H9 (cell line): ENCODE data around the gene IL1RAPL2. TPM values are rescaled to one million over a fixed set of nuclear protein-coding genes. Genes with fewer than 3 reads are reported as not detected.

ENCODE experiments used
- DNase-seq: peaks from one replicate; pipeline ENCODE4 v3.0.0-alpha.2; 2017
- H2AFZ ChIP-seq: one replicate; pipeline ENCODE4 v1.6.1; 2013; ENCODE audit warnings: mild to moderate bottlenecking, low read length, control low read depth, moderate library complexity
- H2AK5ac ChIP-seq: 2 replicates; pipeline ENCODE4 v1.6.1; 2013; ENCODE audit warnings: low read length, control low read depth, mixed read lengths; ENCODE audit not compliant: insufficient read length
- H2BK120ac ChIP-seq: one replicate; pipeline ENCODE4 v1.6.1; 2013; ENCODE audit warnings: low read depth, mild to moderate bottlenecking, low read length, control low read depth, inconsistent platforms; ENCODE audit not compliant: poor library complexity, severe bottlenecking
- H2BK12ac ChIP-seq: 2 replicates; pipeline ENCODE4 v1.6.1; 2013; ENCODE audit warnings: low read length, control low read depth, mixed read lengths, low read depth; ENCODE audit not compliant: insufficient read length
- H2BK15ac ChIP-seq: 2 replicates; pipeline ENCODE4 v1.6.1; 2013; ENCODE audit warnings: low read depth, low read length, control low read depth
- H2BK20ac ChIP-seq: one replicate; pipeline ENCODE4 v1.6.1; 2013; ENCODE audit warnings: low read depth, mild to moderate bottlenecking, low read length, control low read depth, inconsistent platforms; ENCODE audit not compliant: poor library complexity, severe bottlenecking
- H2BK5ac ChIP-seq: 2 replicates; pipeline ENCODE4 v1.6.1; 2013; ENCODE audit warnings: low read length, control low read depth, mixed read lengths; ENCODE audit not compliant: insufficient read length
- H3K14ac ChIP-seq: 2 replicates; pipeline ENCODE4 v1.6.1; 2013; ENCODE audit warnings: low read length, control low read depth; ENCODE audit not compliant: insufficient read depth
- H3K18ac ChIP-seq: 2 replicates; pipeline ENCODE4 v1.6.1; 2013; ENCODE audit warnings: low read depth, mild to moderate bottlenecking, mixed read lengths, low read length, control low read depth; ENCODE audit not compliant: insufficient read length
- H3K23ac ChIP-seq: 2 replicates; pipeline ENCODE4 v1.6.1; 2013; ENCODE audit warnings: low read length, control low read depth, mixed read lengths, low read depth; ENCODE audit not compliant: insufficient read length
- H3K23me2 ChIP-seq: 2 replicates; pipeline ENCODE4 v1.6.1; 2013; ENCODE audit warnings: low read depth, mild to moderate bottlenecking, mixed read lengths, low read length, control low read depth; ENCODE audit not compliant: insufficient read length, poor library complexity, severe bottlenecking
- H3K27ac ChIP-seq: 2 replicates; pipeline ENCODE4 v1.5.1; 2013; ENCODE audit warnings: low read length, control low read depth, mixed read lengths, low read depth; ENCODE audit not compliant: insufficient read length
- H3K27me3 ChIP-seq: 2 replicates; pipeline ENCODE4 v1.6.1; 2013; ENCODE audit warnings: low read length, control low read depth, inconsistent platforms; ENCODE audit not compliant: insufficient read depth
- H3K4ac ChIP-seq: 2 replicates; pipeline ENCODE4 v1.6.1; 2013; ENCODE audit warnings: low read depth, mild to moderate bottlenecking, control low read depth, inconsistent platforms, low read length, moderate library complexity
- H3K4me1 ChIP-seq: 2 replicates; pipeline ENCODE4 v1.6.1; 2013; ENCODE audit warnings: low read length, control low read depth, inconsistent platforms; ENCODE audit not compliant: insufficient read depth
- H3K4me2 ChIP-seq: 2 replicates; pipeline ENCODE4 v1.6.1; 2013; ENCODE audit warnings: low read length, control low read depth, mixed read lengths; ENCODE audit not compliant: insufficient read length, insufficient read depth
- H3K56ac ChIP-seq: 2 replicates; pipeline ENCODE4 v1.6.1; 2013; ENCODE audit warnings: low read depth, mild to moderate bottlenecking, mixed read lengths, low read length, control low read depth; ENCODE audit not compliant: insufficient read length
- H3K79me1 ChIP-seq: 2 replicates; pipeline ENCODE4 v1.6.1; 2013; ENCODE audit warnings: low read depth, mild to moderate bottlenecking, moderate library complexity, low read length, control low read depth, inconsistent platforms; ENCODE audit not compliant: insufficient read depth, poor library complexity, severe bottlenecking
- H3K79me2 ChIP-seq: 2 replicates; pipeline ENCODE4 v1.6.1; 2013; ENCODE audit warnings: low read length, control low read depth, inconsistent platforms; ENCODE audit not compliant: insufficient read depth
- H3K9ac ChIP-seq: 2 replicates; pipeline ENCODE4 v1.6.1; 2013; ENCODE audit warnings: low read length, control low read depth, mixed read lengths; ENCODE audit not compliant: insufficient read length; ENCODE audit errors: extremely low read depth
- H3K9me3 ChIP-seq: one replicate; pipeline ENCODE4 v1.6.1; 2013; ENCODE audit warnings: low read depth, low read length, inconsistent platforms; ENCODE audit not compliant: control insufficient read depth
- H3T11ph ChIP-seq: one replicate; pipeline ENCODE4 v1.6.1; 2013; ENCODE audit warnings: mild to moderate bottlenecking, low read length, control low read depth, inconsistent platforms
- H4K20me1 ChIP-seq: one replicate; pipeline ENCODE4 v1.6.1; 2013; ENCODE audit not compliant: control insufficient read depth, insufficient read length, insufficient read depth
- H4K5ac ChIP-seq: 2 replicates; pipeline ENCODE4 v1.6.1; 2013; ENCODE audit warnings: low read depth, mild to moderate bottlenecking, mixed read lengths, low read length, control low read depth; ENCODE audit not compliant: insufficient read length
- H4K8ac ChIP-seq: replicated peaks from 2 replicates; pipeline ENCODE4 v1.6.1; 2013; ENCODE audit warnings: low read length, control low read depth, mixed read lengths, low read depth; ENCODE audit not compliant: insufficient read length
- H4K91ac ChIP-seq: 2 replicates; pipeline ENCODE4 v1.6.1; 2013; ENCODE audit warnings: low read depth, mild to moderate bottlenecking, moderate library complexity, mixed read lengths, low read length, control low read depth; ENCODE audit not compliant: insufficient read length
- H3K27ac Mint-ChIP-seq, 3 experiments: 2 replicates in 2 of 3; 3 replicates in 1 of 3; pipeline ENCODE4 v1.8.0; 2020 to 2021; ENCODE audit warnings: mixed read lengths in 3 of 3, mild to moderate bottlenecking in 1 of 3, moderate library complexity in 1 of 3
- H3K27me3 Mint-ChIP-seq: 2 replicates; pipeline ENCODE4 v1.8.0; 2021; ENCODE audit warnings: low read depth, mild to moderate bottlenecking, moderate library complexity, mixed read lengths
- H3K36me3 Mint-ChIP-seq, 3 experiments: 2 replicates in 2 of 3; 3 replicates in 1 of 3; pipeline ENCODE4 v1.8.0; 2020 to 2021; ENCODE audit warnings: low read depth in 3 of 3, mixed read lengths in 3 of 3; ENCODE audit not compliant: insufficient read depth in 1 of 3
- H3K4me1 Mint-ChIP-seq, 2 experiments: 2 replicates each; pipeline ENCODE4 v1.8.0; 2020; ENCODE audit warnings: mixed read lengths in 2 of 2
- H3K4me3 Mint-ChIP-seq, 2 experiments: 2 replicates in 1 of 2; 3 replicates in 1 of 2; pipeline ENCODE4 v1.8.0; 2020 to 2021; ENCODE audit warnings: mild to moderate bottlenecking in 2 of 2, mixed read lengths in 2 of 2, moderate library complexity in 1 of 2
- H3K9me3 Mint-ChIP-seq, 2 experiments: 2 replicates in 1 of 2; 3 replicates in 1 of 2; pipeline ENCODE4 v1.8.0; 2020; ENCODE audit warnings: mild to moderate bottlenecking in 2 of 2, mixed read lengths in 2 of 2, moderate library complexity in 1 of 2
- CTCF ChIP-seq: fragments of 200-600 bp; sonication (generic); conservative IDR thresholded peaks from 3 replicates; pipeline ENCODE4 v1.8.0; 2021; ENCODE audit warnings: antibody characterized with exemption, mild to moderate bottlenecking
- WGBS: extraction: QIAGEN DNeasy Blood & Tissue Kit; methylation state at CpG from one replicate; pipeline ENCODE4 v1.1.7; 2013; ENCODE audit warnings: missing lambda C conversion rate, low lambda C conversion rate, mixed read lengths; ENCODE audit not compliant: insufficient read length; ENCODE audit errors: extremely low coverage; 5-methylcytosine and 5-hydroxymethylcytosine counted together
- total RNA-seq: library from RNA; stranded (reverse); gene quantifications from 2 replicates; pipeline ENCODE4 v1.2.1, GENCODE V29; 2021

The IL1RAPL2 gene
- total RNA-seq, 1 experiment from 2014 or later: not detected

DNA sequence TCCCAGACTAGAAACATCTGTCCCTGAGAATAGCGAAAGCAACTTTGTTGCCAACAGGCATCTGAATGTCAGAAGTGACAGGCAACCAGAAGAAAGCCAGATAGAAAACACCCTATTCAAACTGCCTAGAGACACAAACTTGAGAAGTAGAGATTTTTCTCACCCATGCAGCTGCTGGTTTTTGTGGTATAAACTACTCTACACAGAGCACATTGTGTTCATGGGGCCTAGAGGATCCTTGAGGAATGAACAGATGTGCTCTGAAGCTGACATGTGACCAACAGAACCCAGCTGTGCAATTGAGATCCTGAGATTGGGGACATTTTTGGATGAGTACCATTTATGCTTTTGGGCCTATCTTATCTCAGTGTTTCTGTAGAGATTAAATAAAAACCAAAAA lies 1192.8 kb downstream of the IL1RAPL2 start:
- Mint-ChIP-seq H3K9me3 (peaks cover 0 to 46% of the 10 kb centered on the region in 2 experiments; a peak in 2 of 5 replicates), H3K27ac (no peak overlapping the region), H3K4me3 (no peak overlapping the region), H3K27me3 (no peaks in the 10 kb centered on the region), H3K4me1 (no peaks in the 10 kb centered on the region), H3K36me3 (no peaks in the 10 kb centered on the region)
- no peaks in the 10 kb centered on the region for H3K79me2 ChIP-seq
- no peak overlapping the region for H3K27ac ChIP-seq
- no peaks in the 10 kb centered on the region for H3K23me2 ChIP-seq
- H3K23ac ChIP-seq: no peak overlapping the region
- no CpG with 5 or more reads among the region's 1 CpG for WGBS
- no peaks in the 10 kb centered on the region for H4K20me1 ChIP-seq
- no peak overlapping the region for H3K14ac ChIP-seq
- no peak overlapping the region for H2BK12ac ChIP-seq
- no peak overlapping the region for H3K4me2 ChIP-seq
- H2AK5ac ChIP-seq: no peak overlapping the region
- H3K4me1 ChIP-seq: no peaks in the 10 kb centered on the region
- H2BK5ac ChIP-seq: no peak overlapping the region
- H2BK20ac ChIP-seq: no peak overlapping the region
- no peak overlapping the region for H2BK15ac ChIP-seq
- H3K56ac ChIP-seq: no peak overlapping the region
- TF ChIP-seq CTCF: no peak
- H2BK120ac ChIP-seq: no peak overlapping the region
- H4K5ac ChIP-seq: no peak overlapping the region
- no peak overlapping the region for H4K8ac ChIP-seq
- DNase-seq: no peak
- H3K27me3 ChIP-seq: no peaks in the 10 kb centered on the region
- no peak overlapping the region for H4K91ac ChIP-seq
- H3K79me1 ChIP-seq: no peaks in the 10 kb centered on the region
- H3K9ac ChIP-seq: no peak overlapping the region
- H2AFZ ChIP-seq: no peak overlapping the region
- H3K4ac ChIP-seq: no peak overlapping the region
- H3K18ac ChIP-seq: no peak overlapping the region
- H3T11ph ChIP-seq: no peak overlapping the region
- no peaks in the 10 kb centered on the region for H3K9me3 ChIP-seq
